ENCODE data around the gene TXNL4A. TPM values are rescaled to one million over a fixed set of nuclear protein-coding genes. Genes with fewer than 3 reads are reported as not detected.
"Not testable (repeated sequence)": the region's sequence is repeated elsewhere in the genome, so short reads cannot be mapped to it uniquely, and the experiment has no call there.

The TXNL4A gene
- total RNA-seq, 1 donor from 2014 or later: 92.0 TPM

GRCh38 chr18:80012714-80013113 lies 24.4 kb upstream of the TXNL4A start:
- TF ChIP-seq CTCF (IDR thresholded peaks at IDR 0.05; ENCODE audit: borderline replicate concordance): no peak
- peaks cover 69% of the 10 kb centered on the region for H3K9me3 ChIP-seq (replicated peaks)
- no peaks in the 10 kb centered on the region for H3K27me3 ChIP-seq (ENCODE audit: low read depth)
- H3K36me3 ChIP-seq: no peaks in the 10 kb centered on the region
- peaks cover 13% of the 10 kb centered on the region for H3K4me1 ChIP-seq
- no peak overlapping the region for H3K27ac ChIP-seq (replicated peaks)
- no peak overlapping the region for H3K4me3 ChIP-seq
- DNase-seq: no peak
- intact Hi-C loops (cut with micrococcal nuclease): no loop called here

- Histone ChIP-seq H3K4me1 (peaks cover 13% of the 10 kb centered on the region), H3K9me3 (replicated peaks) (peaks cover 72% of the 10 kb centered on the region)
- intact Hi-C loops (cut with micrococcal nuclease); H3K36me3 ChIP-seq; H3K4me3 ChIP-seq; H3K27me3 ChIP-seq (ENCODE audit: low read depth); H3K27ac ChIP-seq (replicated peaks); DNase-seq: not testable (repeated sequence)
Observed at GRCh38 chr18:80011496-80012137, 23.3 kb upstream of the TXNL4A start.

GRCh38 chr18:80010551-80010906 lies 22.2 kb upstream of the TXNL4A start:
- intact Hi-C loops (cut with micrococcal nuclease): no loop called here
- no peak for DNase-seq
- Histone ChIP-seq H3K4me1 (peaks cover 13% of the 10 kb centered on the region), H3K27ac (replicated peaks) (peak overlapping the region; percentile 72), H3K9me3 (replicated peaks) (peaks cover 77% of the 10 kb centered on the region), H3K36me3 (no peaks in the 10 kb centered on the region), H3K4me3 (no peak overlapping the region), H3K27me3 (ENCODE audit: low read depth) (no peaks in the 10 kb centered on the region)
- TF ChIP-seq CTCF (IDR thresholded peaks at IDR 0.05; ENCODE audit: borderline replicate concordance): no peak

- Histone ChIP-seq H3K27ac (replicated peaks) (peak overlapping the region; percentile 72), H3K27me3 (ENCODE audit: low read depth) (no peaks in the 10 kb centered on the region), H3K4me3 (no peak overlapping the region), H3K4me1 (peaks cover 13% of the 10 kb centered on the region), H3K9me3 (replicated peaks) (peaks cover 72% of the 10 kb centered on the region), H3K36me3 (no peaks in the 10 kb centered on the region)
- TF ChIP-seq CTCF (IDR thresholded peaks at IDR 0.05; ENCODE audit: borderline replicate concordance): no peak
- peak; percentile 75 for DNase-seq
- intact Hi-C loops (cut with micrococcal nuclease): no loop called here
Observed at GRCh38 chr18:80009661-80010550, 21.5 kb upstream of the TXNL4A start.

GRCh38 chr18:80006724-80007123 lies 18.4 kb upstream of the TXNL4A start:
- intact Hi-C loops (cut with micrococcal nuclease): no loop called here

More at GRCh38 chr18:80006724-80007123, 18.4 kb upstream of the TXNL4A start:
- H3K36me3 ChIP-seq: no peaks in the 10 kb centered on the region
- H3K27ac ChIP-seq (replicated peaks): no peak overlapping the region
- H3K4me1 ChIP-seq: peaks cover 13% of the 10 kb centered on the region
- no peak for TF ChIP-seq CTCF (IDR thresholded peaks at IDR 0.05; ENCODE audit: borderline replicate concordance)
- H3K4me3 ChIP-seq: no peak overlapping the region
- peaks cover 40% of the 10 kb centered on the region for H3K9me3 ChIP-seq (replicated peaks)
- DNase-seq: no peak
- H3K27me3 ChIP-seq (ENCODE audit: low read depth): no peaks in the 10 kb centered on the region

Data from left ventricle myocardium inferior (tissue), 1 donor.